ENCODE measurements around the gene FXYD6.

DNA sequence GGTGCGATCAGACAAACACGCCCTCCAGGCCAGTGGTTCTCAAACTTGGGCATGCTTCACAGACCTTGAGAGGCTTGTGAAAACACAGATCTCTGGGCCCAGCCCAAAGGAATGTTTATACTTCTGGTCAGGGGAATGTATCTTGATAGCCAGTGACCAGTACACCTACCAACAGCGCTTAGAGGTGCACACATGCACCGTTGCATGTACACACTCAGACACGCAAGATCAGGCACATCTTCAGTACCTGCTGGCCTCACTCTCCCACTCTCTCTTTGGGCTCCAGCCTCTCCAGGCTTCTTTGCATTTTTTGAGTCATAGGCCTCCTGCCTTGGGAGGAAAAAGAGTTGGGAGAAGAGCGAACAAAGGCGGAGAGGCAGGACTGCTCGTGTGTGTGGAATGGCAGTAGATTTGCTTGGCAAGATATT lies 11.7 kb upstream of the FXYD6 start:
- TF ChIP-seq, protein P1, sequence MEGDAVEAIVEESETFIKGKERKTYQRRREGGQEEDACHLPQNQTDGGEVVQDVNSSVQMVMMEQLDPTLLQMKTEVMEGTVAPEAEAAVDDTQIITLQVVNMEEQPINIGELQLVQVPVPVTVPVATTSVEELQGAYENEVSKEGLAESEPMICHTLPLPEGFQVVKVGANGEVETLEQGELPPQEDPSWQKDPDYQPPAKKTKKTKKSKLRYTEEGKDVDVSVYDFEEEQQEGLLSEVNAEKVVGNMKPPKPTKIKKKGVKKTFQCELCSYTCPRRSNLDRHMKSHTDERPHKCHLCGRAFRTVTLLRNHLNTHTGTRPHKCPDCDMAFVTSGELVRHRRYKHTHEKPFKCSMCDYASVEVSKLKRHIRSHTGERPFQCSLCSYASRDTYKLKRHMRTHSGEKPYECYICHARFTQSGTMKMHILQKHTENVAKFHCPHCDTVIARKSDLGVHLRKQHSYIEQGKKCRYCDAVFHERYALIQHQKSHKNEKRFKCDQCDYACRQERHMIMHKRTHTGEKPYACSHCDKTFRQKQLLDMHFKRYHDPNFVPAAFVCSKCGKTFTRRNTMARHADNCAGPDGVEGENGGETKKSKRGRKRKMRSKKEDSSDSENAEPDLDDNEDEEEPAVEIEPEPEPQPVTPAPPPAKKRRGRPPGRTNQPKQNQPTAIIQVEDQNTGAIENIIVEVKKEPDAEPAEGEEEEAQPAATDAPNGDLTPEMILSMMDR (IDR thresholded peaks at IDR 0.05) = no peak
- no peak for TF ChIP-seq POLR2A (IDR thresholded peaks at IDR 0.05)
- no peak for TF ChIP-seq POLR2AphosphoS5 (IDR thresholded peaks at IDR 0.05)

Data from breast epithelium (tissue), 3 donors.